Measurements from ENCODE around the gene MALRD1. TPM values are rescaled to one million over a fixed set of nuclear protein-coding genes. Genes with fewer than 3 reads are reported as not detected.
A peak's percentile ranks its signal among the peaks of the same experiment; 100 is the strongest.

Gene MALRD1
- total RNA-seq, result 52.6 and 65.4 TPM in 2 replicates
- polyA plus RNA-seq, result 12.6 and 17.8 TPM in 2 replicates

DNA sequence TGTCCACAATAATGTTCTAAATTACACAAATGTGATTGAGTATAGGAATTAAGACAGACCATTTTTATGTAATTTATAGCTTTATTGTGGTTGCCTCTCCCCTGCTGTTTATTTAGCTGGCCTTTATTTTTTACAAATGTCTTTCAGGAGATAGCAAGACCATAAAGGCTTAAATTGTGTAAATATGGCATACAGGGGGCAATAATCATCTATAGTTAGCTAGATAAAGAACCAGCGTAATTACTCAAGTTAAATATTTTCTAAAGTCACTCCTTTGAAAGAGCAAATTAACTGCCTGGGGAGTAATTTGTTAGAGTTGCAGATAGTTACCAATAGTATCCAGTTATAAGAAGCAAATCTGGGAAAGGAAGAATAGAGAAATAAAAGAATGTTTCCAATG is at the start of gene MALRD1:
Gene MALRD1, plus strand, starts transcription at position 313 of the 400 bp plus-strand sequence. CDS start 138 bp downstream, outside the sequence.
- Histone ChIP-seq H4K20me1 (ENCODE audit: insufficient read depth, poor library complexity, severe bottlenecking) (no peaks in the 10 kb centered on the region), H3K4me3 (peak within 1 kb of the TSS; percentile 19), H3K4me1 (ENCODE audit: insufficient read depth) (no peaks in the 10 kb centered on the region), H2AFZ (no peak within 1 kb of the TSS), H3K4me2 (peak within 1 kb of the TSS; percentile 63), H3K27me3 (no peaks in the 10 kb centered on the region), H3K9me3 (ENCODE audit: low read depth) (no peaks in the 10 kb centered on the region), H3K9me2 (replicated peaks; ENCODE audit: insufficient read depth) (no peaks in the 10 kb centered on the region), H3K36me3 (replicated peaks; ENCODE audit: insufficient read depth, low read depth) (peaks cover 4% of the 10 kb centered on the region), H3K27ac (peak within 1 kb of the TSS; percentile 80), H3K79me2 (peaks cover 16% of the 10 kb centered on the region)
- TF ChIP-seq EZH2phosphoT487 (IDR thresholded peaks at IDR 0.05; ENCODE audit: low read depth, severe bottlenecking, unreplicated experiment) (peak; percentile 58), CTCF (IDR thresholded peaks at IDR 0.05; ENCODE audit: poor library complexity) (no peak)
- 66% methylated on average over 1 of the region's 1 CpG for WGBS (ENCODE audit: low lambda C conversion rate, missing lambda C conversion rate)
- no peak for DNase-seq (ENCODE audit: low spot score)

GRCh38 chr10:19003341-19003740 is 45.3 kb upstream of the MALRD1 start:
- no peak for DNase-seq (ENCODE audit: low spot score)
- H3K4me3 ChIP-seq, result no peak overlapping the region
- H3K4me2 ChIP-seq, result no peak overlapping the region
- H3K27me3 ChIP-seq, result no peaks in the 10 kb centered on the region
- H3K4me1 ChIP-seq (ENCODE audit: insufficient read depth), result no peaks in the 10 kb centered on the region
- no peak overlapping the region for H3K27ac ChIP-seq
- no peak for TF ChIP-seq EZH2phosphoT487 (IDR thresholded peaks at IDR 0.05; ENCODE audit: low read depth, severe bottlenecking, unreplicated experiment)
- no peak for TF ChIP-seq EZH2 (IDR thresholded peaks at IDR 0.05; ENCODE audit: borderline replicate concordance)
- TF ChIP-seq CTCF (IDR thresholded peaks at IDR 0.05; ENCODE audit: poor library complexity), result no peak
- H3K9me3 ChIP-seq (ENCODE audit: low read depth), result no peaks in the 10 kb centered on the region
- H4K20me1 ChIP-seq (ENCODE audit: insufficient read depth, poor library complexity, severe bottlenecking), result no peaks in the 10 kb centered on the region
- H3K36me3 ChIP-seq (replicated peaks; ENCODE audit: insufficient read depth, low read depth), result no peaks in the 10 kb centered on the region
- no peaks in the 10 kb centered on the region for H3K79me2 ChIP-seq
- no peak overlapping the region for H2AFZ ChIP-seq
- no peaks in the 10 kb centered on the region for H3K9me2 ChIP-seq (replicated peaks; ENCODE audit: insufficient read depth)
- WGBS (ENCODE audit: low lambda C conversion rate, missing lambda C conversion rate), result 79% methylated on average over 3 of the region's 3 CpGs

- TF ChIP-seq EZH2phosphoT487 (IDR thresholded peaks at IDR 0.05; ENCODE audit: low read depth, severe bottlenecking, unreplicated experiment), result no peak
- TF ChIP-seq EZH2 (IDR thresholded peaks at IDR 0.05; ENCODE audit: borderline replicate concordance), result no peak
- no peak for TF ChIP-seq CTCF (IDR thresholded peaks at IDR 0.05; ENCODE audit: poor library complexity)
- H3K36me3 ChIP-seq (replicated peaks; ENCODE audit: insufficient read depth, low read depth), result no peaks in the 10 kb centered on the region
- no peak for DNase-seq (ENCODE audit: low spot score)
- H4K20me1 ChIP-seq (ENCODE audit: insufficient read depth, poor library complexity, severe bottlenecking), result no peaks in the 10 kb centered on the region
- no peak overlapping the region for H2AFZ ChIP-seq
- 95% methylated on average over 2 of the region's 2 CpGs for whole genome bisulfite sequencing (ENCODE audit: low lambda C conversion rate, missing lambda C conversion rate)
- no peaks in the 10 kb centered on the region for H3K27me3 ChIP-seq
- no peaks in the 10 kb centered on the region for H3K9me2 ChIP-seq (replicated peaks; ENCODE audit: insufficient read depth)
- H3K27ac ChIP-seq, result no peak overlapping the region
- no peaks in the 10 kb centered on the region for H3K4me1 ChIP-seq (ENCODE audit: insufficient read depth)
- H3K79me2 ChIP-seq, result no peaks in the 10 kb centered on the region
- no peak overlapping the region for H3K4me3 ChIP-seq
- no peaks in the 10 kb centered on the region for H3K9me3 ChIP-seq (ENCODE audit: low read depth)
- no peak overlapping the region for H3K4me2 ChIP-seq
Measured at GRCh38 chr10:19012111-19012510, 36.5 kb upstream of the MALRD1 start.

DNA sequence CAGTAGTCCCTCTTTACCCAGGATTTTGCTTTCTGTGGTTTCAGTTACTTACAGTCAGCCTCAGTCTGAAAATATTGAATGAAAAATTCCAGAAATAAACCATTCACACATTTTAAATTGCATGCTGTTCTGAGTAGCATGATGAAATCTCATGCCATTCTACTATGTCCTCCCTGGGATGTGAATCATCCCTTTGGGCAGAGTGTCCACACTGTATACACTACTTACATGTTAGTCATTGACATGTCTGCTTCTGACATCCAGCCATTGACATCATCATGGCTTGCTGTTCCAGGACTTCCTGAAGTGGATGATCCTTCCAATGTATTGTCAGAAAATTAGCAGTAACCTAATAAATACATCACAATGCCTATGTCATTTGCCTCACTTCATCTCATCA is 34.6 kb upstream of the MALRD1 start:
- no peaks in the 10 kb centered on the region for H3K79me2 ChIP-seq
- H2AFZ ChIP-seq, result no peak overlapping the region
- H3K27ac ChIP-seq, result no peak overlapping the region
- no peak for DNase-seq (ENCODE audit: low spot score)
- no peaks in the 10 kb centered on the region for H3K9me2 ChIP-seq (replicated peaks; ENCODE audit: insufficient read depth)
- no peaks in the 10 kb centered on the region for H4K20me1 ChIP-seq (ENCODE audit: insufficient read depth, poor library complexity, severe bottlenecking)
- TF ChIP-seq EZH2phosphoT487 (IDR thresholded peaks at IDR 0.05; ENCODE audit: low read depth, severe bottlenecking, unreplicated experiment) (no peak), CTCF (IDR thresholded peaks at IDR 0.05; ENCODE audit: poor library complexity) (no peak), EZH2 (IDR thresholded peaks at IDR 0.05; ENCODE audit: borderline replicate concordance) (no peak)
- no peaks in the 10 kb centered on the region for H3K27me3 ChIP-seq
- no peak overlapping the region for H3K4me3 ChIP-seq
- no peaks in the 10 kb centered on the region for H3K9me3 ChIP-seq (ENCODE audit: low read depth)
- no peak overlapping the region for H3K4me2 ChIP-seq
- H3K36me3 ChIP-seq (replicated peaks; ENCODE audit: insufficient read depth, low read depth), result no peaks in the 10 kb centered on the region
- no peaks in the 10 kb centered on the region for H3K4me1 ChIP-seq (ENCODE audit: insufficient read depth)
